ENCODE measurements around the gene PSMD11. TPM values are rescaled to one million over a fixed set of nuclear protein-coding genes. Genes with fewer than 3 reads are reported as not detected.

PSMD11 gene
- total and polyA plus RNA-seq, 2 of the 13 experiments (the other 11 are each of a cell fraction or from before 2014, with no cell fraction given) = 69.8 to 152 TPM

DNA sequence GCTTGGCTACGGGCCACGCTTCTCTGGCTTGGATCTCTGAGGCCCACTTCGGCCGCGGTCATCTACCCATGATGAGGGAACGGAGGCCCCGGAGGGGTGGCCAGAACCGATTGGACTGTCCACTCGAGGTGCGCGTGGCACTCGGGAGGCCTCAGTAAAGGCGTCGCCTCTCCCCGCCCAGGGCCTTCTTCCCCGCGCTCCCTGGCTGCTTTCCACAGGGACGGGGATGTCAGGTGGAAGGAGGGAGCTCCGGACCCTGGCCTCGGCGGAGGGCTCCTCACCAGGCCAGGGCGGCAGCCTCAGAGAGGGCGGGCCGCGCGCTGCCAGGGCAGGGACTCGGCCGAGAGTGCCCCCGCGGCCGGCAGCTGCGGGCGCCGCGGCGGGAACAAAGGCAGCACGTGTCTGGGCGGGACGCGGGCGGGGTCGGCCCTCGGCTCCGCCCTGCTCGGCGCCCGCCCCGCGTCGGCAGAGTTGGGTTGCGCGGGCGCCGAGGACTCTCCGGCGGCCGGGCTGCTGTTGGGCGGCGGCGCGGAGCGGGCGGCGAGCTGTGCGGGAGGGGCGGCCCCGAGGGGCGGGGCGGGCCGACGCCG is 41.9 kb downstream of the PSMD11 start (continued):
- TF ChIP-seq ZFP36 (IDR thresholded peaks at IDR 0.05; ENCODE audit: borderline replicate concordance, low read depth, low read length, partially characterized antibody) (no peak), SP1 (IDR thresholded peaks at IDR 0.05) (no peak), SP1 (CRISPR knock-in tag; IDR thresholded peaks at IDR 0.05) (peak; percentile 83), ZBTB7B (CRISPR knock-in tag; IDR thresholded peaks at IDR 0.05) (no peak), ZNF670 (CRISPR knock-in tag; IDR thresholded peaks at IDR 0.05; ENCODE audit: borderline replicate concordance) (no peak), GPBP1L1 (CRISPR knock-in tag; IDR thresholded peaks at IDR 0.05) (no peak), PRPF4 (IDR thresholded peaks at IDR 0.05; ENCODE audit: low read depth, low read length, poor library complexity, severe bottlenecking) (no peak), TBP (CRISPR knock-in tag; IDR thresholded peaks at IDR 0.05) (no peak), NPAS2 (CRISPR knock-in tag; IDR thresholded peaks at IDR 0.05; ENCODE audit: borderline replicate concordance) (no peak), CC2D1A (CRISPR knock-in tag; IDR thresholded peaks at IDR 0.05) (no peak), CEBPB (IDR thresholded peaks at IDR 0.05; ENCODE audit: borderline replicate concordance, low read depth, low read length) (no peak), MAF1 (CRISPR knock-in tag; IDR thresholded peaks at IDR 0.05; ENCODE audit: borderline replicate concordance) (no peak), ZNF792 (CRISPR knock-in tag; IDR thresholded peaks at IDR 0.05) (no peak), ETS1 (CRISPR knock-in tag; IDR thresholded peaks at IDR 0.05) (no peak), ZNF407 (CRISPR knock-in tag; IDR thresholded peaks at IDR 0.05; ENCODE audit: not compliant biosample characterization) (peak; percentile 41), ZNF20 (CRISPR knock-in tag; IDR thresholded peaks at IDR 0.05) (no peak), ZNF577 (CRISPR knock-in tag; IDR thresholded peaks at IDR 0.05; ENCODE audit: borderline replicate concordance, low read depth) (no peak), GATAD2A (CRISPR knock-in tag; IDR thresholded peaks at IDR 0.05) (no peak)
- TF ChIP-seq, protein P1, sequence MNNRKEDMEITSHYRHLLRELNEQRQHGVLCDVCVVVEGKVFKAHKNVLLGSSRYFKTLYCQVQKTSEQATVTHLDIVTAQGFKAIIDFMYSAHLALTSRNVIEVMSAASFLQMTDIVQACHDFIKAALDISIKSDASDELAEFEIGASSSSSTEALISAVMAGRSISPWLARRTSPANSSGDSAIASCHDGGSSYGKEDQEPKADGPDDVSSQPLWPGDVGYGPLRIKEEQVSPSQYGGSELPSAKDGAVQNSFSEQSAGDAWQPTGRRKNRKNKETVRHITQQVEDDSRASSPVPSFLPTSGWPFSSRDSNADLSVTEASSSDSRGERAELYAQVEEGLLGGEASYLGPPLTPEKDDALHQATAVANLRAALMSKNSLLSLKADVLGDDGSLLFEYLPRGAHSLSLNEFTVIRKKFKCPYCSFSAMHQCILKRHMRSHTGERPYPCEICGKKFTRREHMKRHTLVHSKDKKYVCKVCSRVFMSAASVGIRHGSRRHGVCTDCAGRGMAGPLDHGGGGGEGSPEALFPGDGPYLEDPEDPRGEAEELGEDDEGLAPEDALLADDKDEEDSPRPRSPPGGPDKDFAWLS (CRISPR knock-in tag; IDR thresholded peaks at IDR 0.05; ENCODE audit: borderline replicate concordance) = no peak
